ENCODE data around the gene ERAL1. TPM values are rescaled to one million over a fixed set of nuclear protein-coding genes. Genes with fewer than 3 reads are reported as not detected.

ERAL1 gene
- total and polyA plus RNA-seq, 2 of the 13 experiments (the other 11 are each of a cell fraction or from before 2014, with no cell fraction given): 46.9 to 72.2 TPM

DNA sequence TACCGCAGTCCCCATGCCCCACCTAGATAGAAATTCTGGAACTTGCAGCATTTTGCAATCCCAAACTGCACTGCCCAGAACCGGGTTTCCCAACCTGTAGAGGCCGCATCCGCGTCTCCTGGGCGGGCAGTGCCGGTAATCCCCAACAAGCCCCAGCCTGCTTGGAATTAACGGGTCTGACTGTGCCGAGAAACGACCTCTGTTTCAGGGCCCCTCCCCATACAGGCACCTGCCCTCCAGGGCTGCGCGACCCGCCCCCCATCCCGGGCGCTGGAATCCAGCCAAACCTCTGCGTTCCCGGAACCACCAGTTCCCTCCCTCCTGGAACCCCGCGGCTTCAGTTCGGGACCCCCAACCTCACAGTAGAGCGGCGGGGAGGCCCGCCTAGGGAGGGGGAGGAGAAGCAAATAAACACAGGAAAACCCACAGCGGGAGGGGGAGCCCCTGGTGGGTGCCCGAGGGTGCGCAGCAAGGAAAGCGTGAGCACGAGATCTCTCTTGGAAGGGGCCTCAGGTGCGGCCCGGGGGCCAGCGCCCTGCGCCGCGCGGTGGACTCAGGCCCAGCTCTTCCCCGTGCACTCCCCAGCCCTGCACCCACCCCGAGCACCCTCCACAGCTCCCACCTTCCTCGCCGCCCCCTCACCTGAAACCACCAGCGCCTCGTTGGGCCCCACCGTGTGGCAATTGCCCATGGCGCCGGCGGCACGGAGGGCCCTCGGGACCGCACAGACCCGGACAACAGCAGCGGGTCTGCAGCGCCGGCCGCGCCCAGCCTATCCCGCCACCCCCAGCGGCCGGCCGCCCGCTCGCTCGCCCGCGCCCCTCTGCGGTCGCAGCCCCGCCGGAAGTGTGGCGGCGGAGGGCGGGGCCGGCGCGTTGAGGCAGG is 42.3 kb downstream of the ERAL1 start, which contains the start of gene FLOT2 (continued):
- TF ChIP-seq, protein P1, sequence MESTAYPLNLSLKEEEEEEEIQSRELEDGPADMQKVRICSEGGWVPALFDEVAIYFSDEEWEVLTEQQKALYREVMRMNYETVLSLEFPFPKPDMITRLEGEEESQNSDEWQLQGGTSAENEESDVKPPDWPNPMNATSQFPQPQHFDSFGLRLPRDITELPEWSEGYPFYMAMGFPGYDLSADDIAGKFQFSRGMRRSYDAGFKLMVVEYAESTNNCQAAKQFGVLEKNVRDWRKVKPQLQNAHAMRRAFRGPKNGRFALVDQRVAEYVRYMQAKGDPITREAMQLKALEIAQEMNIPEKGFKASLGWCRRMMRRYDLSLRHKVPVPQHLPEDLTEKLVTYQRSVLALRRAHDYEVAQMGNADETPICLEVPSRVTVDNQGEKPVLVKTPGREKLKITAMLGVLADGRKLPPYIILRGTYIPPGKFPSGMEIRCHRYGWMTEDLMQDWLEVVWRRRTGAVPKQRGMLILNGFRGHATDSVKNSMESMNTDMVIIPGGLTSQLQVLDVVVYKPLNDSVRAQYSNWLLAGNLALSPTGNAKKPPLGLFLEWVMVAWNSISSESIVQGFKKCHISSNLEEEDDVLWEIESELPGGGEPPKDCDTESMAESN (CRISPR knock-in tag; conservative IDR thresholded peaks at IDR 0.05): no peak; the same call in 1 of the 2 replicates
- no peak for TF ChIP-seq ZFP36L2 (CRISPR knock-in tag; IDR thresholded peaks at IDR 0.05)
- TF ChIP-seq PRPF4 (IDR thresholded peaks at IDR 0.05; ENCODE audit: low read depth, low read length, poor library complexity, severe bottlenecking): no peak
- TF ChIP-seq, protein P2, sequence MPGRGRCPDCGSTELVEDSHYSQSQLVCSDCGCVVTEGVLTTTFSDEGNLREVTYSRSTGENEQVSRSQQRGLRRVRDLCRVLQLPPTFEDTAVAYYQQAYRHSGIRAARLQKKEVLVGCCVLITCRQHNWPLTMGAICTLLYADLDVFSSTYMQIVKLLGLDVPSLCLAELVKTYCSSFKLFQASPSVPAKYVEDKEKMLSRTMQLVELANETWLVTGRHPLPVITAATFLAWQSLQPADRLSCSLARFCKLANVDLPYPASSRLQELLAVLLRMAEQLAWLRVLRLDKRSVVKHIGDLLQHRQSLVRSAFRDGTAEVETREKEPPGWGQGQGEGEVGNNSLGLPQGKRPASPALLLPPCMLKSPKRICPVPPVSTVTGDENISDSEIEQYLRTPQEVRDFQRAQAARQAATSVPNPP (CRISPR knock-in tag; IDR thresholded peaks at IDR 0.05): no peak
- no peak for TF ChIP-seq ZNF460 (CRISPR knock-in tag; IDR thresholded peaks at IDR 0.05; ENCODE audit: borderline replicate concordance)
- TF ChIP-seq THAP11 (CRISPR knock-in tag; IDR thresholded peaks at IDR 0.05): peak; percentile 57
- TF ChIP-seq ZNF230 (CRISPR knock-in tag; IDR thresholded peaks at IDR 0.05): 0 out of 2 replicates have a peak, but pooled peaks have one; percentile 61
- TF ChIP-seq ZNF615 (CRISPR knock-in tag; IDR thresholded peaks at IDR 0.05; ENCODE audit: borderline replicate concordance): no peak
- TF ChIP-seq, protein P3, sequence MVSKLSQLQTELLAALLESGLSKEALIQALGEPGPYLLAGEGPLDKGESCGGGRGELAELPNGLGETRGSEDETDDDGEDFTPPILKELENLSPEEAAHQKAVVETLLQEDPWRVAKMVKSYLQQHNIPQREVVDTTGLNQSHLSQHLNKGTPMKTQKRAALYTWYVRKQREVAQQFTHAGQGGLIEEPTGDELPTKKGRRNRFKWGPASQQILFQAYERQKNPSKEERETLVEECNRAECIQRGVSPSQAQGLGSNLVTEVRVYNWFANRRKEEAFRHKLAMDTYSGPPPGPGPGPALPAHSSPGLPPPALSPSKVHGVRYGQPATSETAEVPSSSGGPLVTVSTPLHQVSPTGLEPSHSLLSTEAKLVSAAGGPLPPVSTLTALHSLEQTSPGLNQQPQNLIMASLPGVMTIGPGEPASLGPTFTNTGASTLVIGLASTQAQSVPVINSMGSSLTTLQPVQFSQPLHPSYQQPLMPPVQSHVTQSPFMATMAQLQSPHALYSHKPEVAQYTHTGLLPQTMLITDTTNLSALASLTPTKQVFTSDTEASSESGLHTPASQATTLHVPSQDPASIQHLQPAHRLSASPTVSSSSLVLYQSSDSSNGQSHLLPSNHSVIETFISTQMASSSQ (IDR thresholded peaks at IDR 0.05; ENCODE audit: low read depth): no peak
- TF ChIP-seq, protein P3 (CRISPR knock-in tag; IDR thresholded peaks at IDR 0.05; ENCODE audit: borderline replicate concordance): no peak
- TF ChIP-seq SP140L (CRISPR knock-in tag; IDR thresholded peaks at IDR 0.05; ENCODE audit: borderline replicate concordance): no peak
- no peak for TF ChIP-seq ZNF18 (CRISPR knock-in tag; IDR thresholded peaks at IDR 0.05; ENCODE audit: insufficient replicate concordance)
- TF ChIP-seq KAT2B (IDR thresholded peaks at IDR 0.05; ENCODE audit: borderline replicate concordance, low read depth, low read length): no peak
- TF ChIP-seq ZNF326 (CRISPR knock-in tag; IDR thresholded peaks at IDR 0.05; ENCODE audit: borderline replicate concordance): no peak
- TF ChIP-seq, protein P4, sequence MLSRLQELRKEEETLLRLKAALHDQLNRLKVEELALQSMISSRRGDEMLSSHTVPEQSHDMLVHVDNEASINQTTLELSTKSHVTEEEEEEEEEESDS (CRISPR knock-in tag; IDR thresholded peaks at IDR 0.05; ENCODE audit: borderline replicate concordance): no peak
- no peak for TF ChIP-seq ZNF367 (CRISPR knock-in tag; IDR thresholded peaks at IDR 0.05; ENCODE audit: borderline replicate concordance)
- TF ChIP-seq, protein P5, sequence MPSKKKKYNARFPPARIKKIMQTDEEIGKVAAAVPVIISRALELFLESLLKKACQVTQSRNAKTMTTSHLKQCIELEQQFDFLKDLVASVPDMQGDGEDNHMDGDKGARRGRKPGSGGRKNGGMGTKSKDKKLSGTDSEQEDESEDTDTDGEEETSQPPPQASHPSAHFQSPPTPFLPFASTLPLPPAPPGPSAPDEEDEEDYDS (CRISPR knock-in tag; IDR thresholded peaks at IDR 0.05): no peak
- TF ChIP-seq SP5 (CRISPR knock-in tag; IDR thresholded peaks at IDR 0.05; ENCODE audit: borderline replicate concordance, low read depth): peak; percentile 50; the same call in 1 of the 2 replicates

Data from HepG2 (cell line).